ENCODE results near the gene GSE1. TPM values are rescaled to one million over a fixed set of nuclear protein-coding genes. Genes with fewer than 3 reads are reported as not detected.

Gene GSE1
- total and polyA plus RNA-seq, 9 of the 15 experiments (the other 6 are each of a cell fraction or from before 2014, with no cell fraction given): 12.2 to 244 (median 57.9) TPM

DNA sequence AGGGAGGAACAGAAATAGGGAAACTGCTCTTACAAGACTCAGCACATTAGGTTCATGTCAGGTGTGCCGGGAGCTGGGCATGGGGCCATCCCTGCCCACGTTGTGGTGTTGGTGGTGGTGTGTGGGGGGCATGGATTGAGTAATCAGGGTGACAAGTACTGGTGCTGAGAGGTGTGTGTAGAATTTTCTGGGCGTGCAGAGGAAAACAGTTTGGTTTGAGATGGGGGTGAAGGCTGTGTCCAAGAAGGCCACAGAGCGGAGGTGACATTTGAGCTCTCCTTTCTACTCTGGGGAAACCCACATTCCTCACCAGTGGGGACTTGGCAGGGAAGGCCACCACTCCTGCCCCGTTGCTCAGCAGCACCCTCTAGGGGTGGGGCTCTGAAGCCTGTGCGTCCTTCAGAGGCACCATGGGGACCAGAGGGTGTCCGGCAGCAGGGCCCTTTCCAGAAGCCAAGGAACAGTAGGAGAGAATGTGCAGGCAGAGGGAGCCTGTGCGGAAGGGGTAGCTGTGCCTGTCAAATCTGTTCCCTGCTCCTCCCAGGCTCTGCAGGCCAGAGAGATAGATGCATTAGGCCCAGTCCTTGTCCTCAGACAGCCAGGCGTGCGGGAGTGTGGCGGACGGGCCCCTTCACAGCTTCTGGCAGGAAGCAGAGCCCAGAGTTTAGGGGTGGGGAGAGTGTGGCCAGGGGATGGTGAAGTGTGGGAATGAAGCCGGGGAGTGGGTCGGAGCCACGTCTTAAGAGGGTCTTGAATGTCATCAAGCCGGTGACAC, 48.7 kb upstream of the GSE1 start (continued):
- TF ChIP-seq KDM4B (IDR thresholded peaks at IDR 0.05; ENCODE audit: borderline replicate concordance in 2 of 2, low read depth in 1 of 2): peak in 1 of 2 experiments; percentile 68; a peak in 1 of 4 replicates
- no peak for TF ChIP-seq CBX2 (IDR thresholded peaks at IDR 0.05; ENCODE audit: insufficient read depth, low read length, poor library complexity, severe bottlenecking)
- TF ChIP-seq, protein P1, sequence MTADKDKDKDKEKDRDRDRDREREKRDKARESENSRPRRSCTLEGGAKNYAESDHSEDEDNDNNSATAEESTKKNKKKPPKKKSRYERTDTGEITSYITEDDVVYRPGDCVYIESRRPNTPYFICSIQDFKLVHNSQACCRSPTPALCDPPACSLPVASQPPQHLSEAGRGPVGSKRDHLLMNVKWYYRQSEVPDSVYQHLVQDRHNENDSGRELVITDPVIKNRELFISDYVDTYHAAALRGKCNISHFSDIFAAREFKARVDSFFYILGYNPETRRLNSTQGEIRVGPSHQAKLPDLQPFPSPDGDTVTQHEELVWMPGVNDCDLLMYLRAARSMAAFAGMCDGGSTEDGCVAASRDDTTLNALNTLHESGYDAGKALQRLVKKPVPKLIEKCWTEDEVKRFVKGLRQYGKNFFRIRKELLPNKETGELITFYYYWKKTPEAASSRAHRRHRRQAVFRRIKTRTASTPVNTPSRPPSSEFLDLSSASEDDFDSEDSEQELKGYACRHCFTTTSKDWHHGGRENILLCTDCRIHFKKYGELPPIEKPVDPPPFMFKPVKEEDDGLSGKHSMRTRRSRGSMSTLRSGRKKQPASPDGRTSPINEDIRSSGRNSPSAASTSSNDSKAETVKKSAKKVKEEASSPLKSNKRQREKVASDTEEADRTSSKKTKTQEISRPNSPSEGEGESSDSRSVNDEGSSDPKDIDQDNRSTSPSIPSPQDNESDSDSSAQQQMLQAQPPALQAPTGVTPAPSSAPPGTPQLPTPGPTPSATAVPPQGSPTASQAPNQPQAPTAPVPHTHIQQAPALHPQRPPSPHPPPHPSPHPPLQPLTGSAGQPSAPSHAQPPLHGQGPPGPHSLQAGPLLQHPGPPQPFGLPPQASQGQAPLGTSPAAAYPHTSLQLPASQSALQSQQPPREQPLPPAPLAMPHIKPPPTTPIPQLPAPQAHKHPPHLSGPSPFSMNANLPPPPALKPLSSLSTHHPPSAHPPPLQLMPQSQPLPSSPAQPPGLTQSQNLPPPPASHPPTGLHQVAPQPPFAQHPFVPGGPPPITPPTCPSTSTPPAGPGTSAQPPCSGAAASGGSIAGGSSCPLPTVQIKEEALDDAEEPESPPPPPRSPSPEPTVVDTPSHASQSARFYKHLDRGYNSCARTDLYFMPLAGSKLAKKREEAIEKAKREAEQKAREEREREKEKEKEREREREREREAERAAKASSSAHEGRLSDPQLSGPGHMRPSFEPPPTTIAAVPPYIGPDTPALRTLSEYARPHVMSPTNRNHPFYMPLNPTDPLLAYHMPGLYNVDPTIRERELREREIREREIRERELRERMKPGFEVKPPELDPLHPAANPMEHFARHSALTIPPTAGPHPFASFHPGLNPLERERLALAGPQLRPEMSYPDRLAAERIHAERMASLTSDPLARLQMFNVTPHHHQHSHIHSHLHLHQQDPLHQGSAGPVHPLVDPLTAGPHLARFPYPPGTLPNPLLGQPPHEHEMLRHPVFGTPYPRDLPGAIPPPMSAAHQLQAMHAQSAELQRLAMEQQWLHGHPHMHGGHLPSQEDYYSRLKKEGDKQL (CRISPR knock-in tag; IDR thresholded peaks at IDR 0.05; ENCODE audit: borderline replicate concordance): no peak
- peak; percentile 74; the same call in 1 of the 2 replicates for TF ChIP-seq DMBX1 (CRISPR knock-in tag; IDR thresholded peaks at IDR 0.05; ENCODE audit: borderline replicate concordance)
- 0 out of 2 replicates have a peak, but pooled peaks have one; percentile 15 for TF ChIP-seq CC2D1A (IDR thresholded peaks at IDR 0.05)
- peak; percentile 19 for TF ChIP-seq ZFP36 (IDR thresholded peaks at IDR 0.05; ENCODE audit: low read depth, low read length, partially characterized antibody)
- no peak for TF ChIP-seq ZNF23 (CRISPR knock-in tag; IDR thresholded peaks at IDR 0.05)
- TF ChIP-seq, protein P2, sequence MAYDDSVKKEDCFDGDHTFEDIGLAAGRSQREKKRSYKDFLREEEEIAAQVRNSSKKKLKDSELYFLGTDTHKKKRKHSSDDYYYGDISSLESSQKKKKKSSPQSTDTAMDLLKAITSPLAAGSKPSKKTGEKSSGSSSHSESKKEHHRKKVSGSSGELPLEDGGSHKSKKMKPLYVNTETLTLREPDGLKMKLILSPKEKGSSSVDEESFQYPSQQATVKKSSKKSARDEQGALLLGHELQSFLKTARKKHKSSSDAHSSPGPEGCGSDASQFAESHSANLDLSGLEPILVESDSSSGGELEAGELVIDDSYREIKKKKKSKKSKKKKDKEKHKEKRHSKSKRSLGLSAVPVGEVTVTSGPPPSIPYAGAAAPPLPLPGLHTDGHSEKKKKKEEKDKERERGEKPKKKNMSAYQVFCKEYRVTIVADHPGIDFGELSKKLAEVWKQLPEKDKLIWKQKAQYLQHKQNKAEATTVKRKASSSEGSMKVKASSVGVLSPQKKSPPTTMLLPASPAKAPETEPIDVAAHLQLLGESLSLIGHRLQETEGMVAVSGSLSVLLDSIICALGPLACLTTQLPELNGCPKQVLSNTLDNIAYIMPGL (CRISPR knock-in tag; IDR thresholded peaks at IDR 0.05): peak; percentile 70; the same call in 1 of the 2 replicates
- TF ChIP-seq ZNF12 (CRISPR knock-in tag; IDR thresholded peaks at IDR 0.05): no peak
- peak; percentile 99 for TF ChIP-seq MTA3 (IDR thresholded peaks at IDR 0.05; ENCODE audit: borderline replicate concordance)
- TF ChIP-seq, protein P3, sequence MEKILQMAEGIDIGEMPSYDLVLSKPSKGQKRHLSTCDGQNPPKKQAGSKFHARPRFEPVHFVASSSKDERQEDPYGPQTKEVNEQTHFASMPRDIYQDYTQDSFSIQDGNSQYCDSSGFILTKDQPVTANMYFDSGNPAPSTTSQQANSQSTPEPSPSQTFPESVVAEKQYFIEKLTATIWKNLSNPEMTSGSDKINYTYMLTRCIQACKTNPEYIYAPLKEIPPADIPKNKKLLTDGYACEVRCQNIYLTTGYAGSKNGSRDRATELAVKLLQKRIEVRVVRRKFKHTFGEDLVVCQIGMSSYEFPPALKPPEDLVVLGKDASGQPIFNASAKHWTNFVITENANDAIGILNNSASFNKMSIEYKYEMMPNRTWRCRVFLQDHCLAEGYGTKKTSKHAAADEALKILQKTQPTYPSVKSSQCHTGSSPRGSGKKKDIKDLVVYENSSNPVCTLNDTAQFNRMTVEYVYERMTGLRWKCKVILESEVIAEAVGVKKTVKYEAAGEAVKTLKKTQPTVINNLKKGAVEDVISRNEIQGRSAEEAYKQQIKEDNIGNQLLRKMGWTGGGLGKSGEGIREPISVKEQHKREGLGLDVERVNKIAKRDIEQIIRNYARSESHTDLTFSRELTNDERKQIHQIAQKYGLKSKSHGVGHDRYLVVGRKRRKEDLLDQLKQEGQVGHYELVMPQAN (IDR thresholded peaks at IDR 0.05; ENCODE audit: borderline replicate concordance): peak; percentile 48; the same call in 1 of the 2 replicates
- TF ChIP-seq NFXL1 (CRISPR knock-in tag; IDR thresholded peaks at IDR 0.05): 0 out of 2 replicates have a peak, but pooled peaks have one; percentile 49
- TF ChIP-seq PHF8 (IDR thresholded peaks at IDR 0.05; ENCODE audit: borderline replicate concordance, low read length): 0 out of 2 replicates have a peak, but pooled peaks have one; percentile 17
- TF ChIP-seq E2F3 (CRISPR knock-in tag; IDR thresholded peaks at IDR 0.05): 0 out of 2 replicates have a peak, but pooled peaks have one; percentile 34
- TF ChIP-seq RBM25 (IDR thresholded peaks at IDR 0.05; ENCODE audit: low read depth, low read length, severe bottlenecking): peak; percentile 58
